ENCODE results near the gene CPNE6.

Gene CPNE6

GRCh38 chr14:24110060-24110459 lies 38.7 kb downstream of the CPNE6 start:
- DNase-seq: no peak
- Mint-ChIP-seq H3K9me3 (peaks cover under 1% of the 10 kb centered on the region), H3K4me3 (no peak overlapping the region), H3K27me3 (ENCODE audit: low read depth, poor library complexity) (peaks cover 4% of the 10 kb centered on the region), H3K27ac (no peak overlapping the region), H3K36me3 (ENCODE audit: low read depth) (peaks cover 2% of the 10 kb centered on the region), H3K4me1 (peaks cover 11% of the 10 kb centered on the region)
- TF ChIP-seq CTCF (IDR thresholded peaks at IDR 0.05): no peak

- Mint-ChIP-seq H3K27ac (no peak overlapping the region), H3K9me3 (no peaks in the 10 kb centered on the region), H3K27me3 (ENCODE audit: low read depth, poor library complexity) (peaks cover 7% of the 10 kb centered on the region), H3K36me3 (ENCODE audit: low read depth) (no peaks in the 10 kb centered on the region), H3K4me3 (no peak overlapping the region), H3K4me1 (peaks cover 16% of the 10 kb centered on the region)
- no peak for TF ChIP-seq CTCF (IDR thresholded peaks at IDR 0.05)
- DNase-seq: no peak
Observed at GRCh38 chr14:24110523-24110922, 39.2 kb downstream of the CPNE6 start.

GRCh38 chr14:24113379-24113800 lies 42.0 kb downstream of the CPNE6 start:
- Mint-ChIP-seq H3K9me3 (no peaks in the 10 kb centered on the region), H3K27me3 (ENCODE audit: low read depth, poor library complexity) (peaks cover 10% of the 10 kb centered on the region), H3K27ac (peak overlapping the region; percentile 100), H3K4me1 (peaks cover 22% of the 10 kb centered on the region), H3K4me3 (peak overlapping the region; percentile 98), H3K36me3 (ENCODE audit: low read depth) (peaks cover 19% of the 10 kb centered on the region)
- no peak for TF ChIP-seq CTCF (IDR thresholded peaks at IDR 0.05)
- no peak for DNase-seq

GRCh38 chr14:24113801-24114531 lies 42.6 kb downstream of the CPNE6 start:
- H3K36me3 Mint-ChIP-seq (ENCODE audit: low read depth): peaks cover 25% of the 10 kb centered on the region
- TF ChIP-seq CTCF (IDR thresholded peaks at IDR 0.05): no peak

GRCh38 chr14:24114532-24115421 lies 43.4 kb downstream of the CPNE6 start, which contains the start of the genes DCAF11 and NRL:
Gene DCAF11, plus strand, starts transcription at chr14:24114777. Its CDS starts 818 bp downstream, at chr14:24115595.
Gene NRL, minus strand, starts transcription at chr14:24114949. Its CDS starts 32,101 bp downstream, at chr14:24082848.
- TF ChIP-seq CTCF (IDR thresholded peaks at IDR 0.05): no peak
- DNase-seq: peak; percentile 98
- Mint-ChIP-seq H3K36me3 (ENCODE audit: low read depth) (peaks cover 33% of the 10 kb centered on the region), H3K4me3 (peak within 1 kb of the TSS; percentile 98), H3K9me3 (no peaks in the 10 kb centered on the region), H3K4me1 (peaks cover 17% of the 10 kb centered on the region), H3K27me3 (ENCODE audit: low read depth, poor library complexity) (peaks cover 10% of the 10 kb centered on the region), H3K27ac (peak within 1 kb of the TSS; percentile 100)

More at GRCh38 chr14:24113801-24114531, 42.6 kb downstream of the CPNE6 start:
- Mint-ChIP-seq H3K4me3 (peak overlapping the region; percentile 98), H3K4me1 (peaks cover 18% of the 10 kb centered on the region), H3K9me3 (no peaks in the 10 kb centered on the region), H3K27me3 (ENCODE audit: low read depth, poor library complexity) (peaks cover 10% of the 10 kb centered on the region), H3K27ac (peak overlapping the region; percentile 100)
- peak; percentile 74 for DNase-seq
